HG03066 (cell line): ENCODE results near the gene TEX55.
"Not testable (repeated sequence)": the region's sequence is repeated elsewhere in the genome, so short reads cannot be mapped to it uniquely, and the experiment has no call there.

Source experiments
- ATAC-seq: cut with Tn5 transposase; IDR thresholded peaks from one replicate; pipeline ENCODE4 v1.9.1; 2021; ENCODE audit warnings: low read depth; ENCODE audit not compliant: unreplicated experiment

The TEX55 gene

DNA sequence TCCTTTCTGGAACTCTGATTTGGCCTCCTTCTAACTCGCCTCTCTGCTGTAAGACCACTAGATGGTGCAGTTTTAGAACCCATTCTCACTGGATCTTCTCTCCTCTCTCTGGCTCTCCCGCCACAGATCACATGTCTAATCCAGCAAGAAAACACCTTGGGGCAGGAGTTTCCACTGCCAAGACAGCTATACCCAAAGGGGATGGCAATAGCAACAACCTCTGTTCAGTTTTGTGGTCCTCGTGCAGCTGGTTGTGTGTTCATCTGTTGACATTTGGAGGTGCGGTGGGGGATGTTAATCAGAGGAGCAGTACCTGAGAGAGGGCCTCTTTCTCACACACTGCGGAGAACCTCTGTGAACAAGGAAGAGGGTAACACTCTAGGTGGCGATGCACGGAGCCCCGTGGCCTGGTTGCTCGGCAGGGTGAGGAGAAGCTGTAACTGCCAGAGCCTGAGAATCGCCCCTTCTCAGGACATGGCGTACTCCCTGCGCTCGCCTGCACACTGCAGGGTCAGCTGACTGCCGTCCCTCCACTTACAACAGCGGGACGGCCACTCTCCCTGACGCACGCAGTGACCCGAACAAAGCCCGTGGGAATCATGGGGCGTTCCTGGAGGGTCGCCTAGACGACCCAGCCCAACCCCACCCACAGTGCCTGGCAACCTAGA lies at the start of gene TEX55:
Gene TEX55 (plus strand): TSS at position 666 of the 668 bp plus-strand sequence. CDS start 25 bp downstream, outside the sequence.
- ATAC-seq: no peak

DNA sequence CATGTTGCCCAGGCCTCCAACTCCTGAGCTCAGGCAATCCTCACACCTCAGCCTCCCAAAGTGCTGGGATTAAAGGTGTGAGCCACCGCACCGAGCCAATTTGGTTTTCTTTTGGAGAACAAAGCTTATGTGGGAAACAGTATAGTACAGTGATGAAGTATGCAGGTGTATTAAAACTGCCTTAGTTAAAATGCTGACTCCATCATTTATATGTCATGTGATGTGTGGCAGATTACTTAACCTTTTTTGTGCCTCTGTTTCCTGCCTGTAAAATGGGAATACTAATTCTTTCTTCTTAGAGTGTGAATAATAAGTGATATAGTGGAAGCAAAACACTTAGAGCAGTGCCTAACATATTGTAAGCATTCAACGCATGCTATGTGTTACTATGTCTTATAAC lies 48.0 kb upstream of the TEX55 start:
- no peak for ATAC-seq

DNA sequence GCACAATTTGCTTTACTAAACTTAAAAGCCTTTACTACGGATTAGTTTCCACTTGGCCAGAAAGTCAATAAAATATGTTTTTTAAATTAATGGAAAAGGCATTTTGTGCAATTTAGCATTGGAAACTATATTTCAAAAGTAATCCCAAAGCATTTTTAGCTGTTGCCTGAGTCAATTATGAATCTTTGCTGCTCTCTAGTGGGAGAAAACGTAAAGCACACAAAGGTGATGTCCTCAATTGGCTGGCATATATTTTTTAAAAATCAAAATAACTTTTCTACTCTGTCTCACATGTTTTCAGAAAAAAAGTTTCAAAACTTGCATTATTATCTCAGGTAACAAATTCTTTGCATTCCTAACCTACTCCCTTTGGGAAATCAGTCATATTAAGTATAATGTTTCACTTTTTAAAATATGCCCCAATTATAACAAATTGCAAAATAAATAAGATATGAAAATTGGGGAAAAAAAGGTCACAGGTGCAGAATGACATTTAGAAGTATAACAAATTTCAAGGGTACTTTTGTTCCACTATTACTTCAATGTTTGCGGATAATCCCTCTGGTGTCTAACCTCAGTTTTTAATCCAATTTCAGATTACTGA lies 47.2 kb upstream of the TEX55 start:
- ATAC-seq: no peak

DNA sequence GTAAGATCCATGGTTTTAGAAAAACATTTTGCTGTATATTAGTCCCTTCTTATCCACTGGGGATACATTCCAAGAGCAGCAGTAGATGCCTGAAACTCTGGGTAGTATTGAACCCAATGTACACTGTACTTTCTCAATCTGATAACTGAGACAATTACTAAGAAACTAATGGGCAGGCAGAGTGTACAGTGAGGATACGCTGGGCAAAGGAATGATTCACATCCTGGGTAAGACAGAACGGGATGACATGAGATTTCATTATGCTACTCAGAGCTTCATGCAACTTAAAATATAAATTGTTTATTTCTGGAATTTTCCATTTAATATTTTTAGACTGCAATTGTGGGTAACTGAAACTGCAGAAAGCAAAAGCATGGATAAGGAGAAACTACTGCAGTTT lies 46.2 kb upstream of the TEX55 start:
- no peak for ATAC-seq

DNA sequence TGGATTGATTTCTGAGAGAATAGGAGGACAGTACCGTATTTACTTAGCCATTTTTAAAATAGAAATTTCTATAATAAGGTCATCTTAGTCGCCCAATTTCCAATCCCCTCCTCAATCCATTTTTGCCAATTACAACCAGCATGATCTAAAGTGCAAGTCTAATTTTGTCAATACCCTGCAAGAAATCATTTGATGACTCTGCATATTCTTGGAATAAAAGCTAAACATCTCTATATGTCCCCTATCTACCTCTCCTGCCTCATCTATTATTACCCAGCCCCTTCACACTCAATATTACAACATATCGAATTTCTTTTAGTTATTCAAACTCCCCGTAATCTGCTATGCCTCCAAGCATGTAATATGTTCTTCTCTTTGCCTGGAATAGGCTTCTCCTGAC lies 41.9 kb upstream of the TEX55 start:
- ATAC-seq: no peak

DNA sequence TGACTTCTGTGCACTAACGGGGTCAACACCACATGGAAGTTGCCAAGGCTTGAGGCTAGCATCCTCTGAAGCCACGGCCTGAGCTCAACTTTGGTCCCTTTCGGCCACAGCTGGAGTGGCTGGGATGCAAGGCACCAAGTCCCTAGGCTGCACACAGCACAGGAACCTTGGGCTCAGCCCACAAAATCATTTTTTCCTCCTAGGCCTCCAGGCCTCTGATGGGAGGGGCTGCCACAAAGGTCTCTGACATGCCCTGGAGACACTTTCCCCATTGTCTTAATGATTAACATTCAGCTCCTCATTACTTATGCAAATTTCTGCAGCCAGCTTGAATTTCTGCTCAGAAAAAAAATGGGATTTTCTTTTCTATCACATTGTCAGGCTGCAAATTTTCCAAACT lies 27.6 kb upstream of the TEX55 start:
- not testable (repeated sequence) for ATAC-seq

DNA sequence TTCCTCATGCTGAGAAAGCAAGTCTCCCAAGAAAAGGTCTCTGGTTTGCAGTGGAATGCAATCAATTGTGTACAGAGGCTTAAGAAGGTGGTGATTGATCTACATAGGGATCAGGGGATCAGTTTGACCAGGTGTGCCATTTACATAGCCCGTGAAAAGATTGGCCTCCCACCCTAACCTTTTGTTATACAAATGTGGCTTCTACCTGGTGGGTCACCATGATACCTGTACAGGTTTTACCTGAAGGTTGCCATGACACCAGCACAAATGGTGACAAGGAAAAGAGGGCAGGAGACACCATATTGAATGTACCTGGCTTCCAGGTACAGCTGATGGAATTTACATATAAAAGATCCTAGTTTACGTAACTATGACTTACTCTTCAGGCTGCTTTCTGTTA lies 25.5 kb upstream of the TEX55 start:
- ATAC-seq: no peak

DNA sequence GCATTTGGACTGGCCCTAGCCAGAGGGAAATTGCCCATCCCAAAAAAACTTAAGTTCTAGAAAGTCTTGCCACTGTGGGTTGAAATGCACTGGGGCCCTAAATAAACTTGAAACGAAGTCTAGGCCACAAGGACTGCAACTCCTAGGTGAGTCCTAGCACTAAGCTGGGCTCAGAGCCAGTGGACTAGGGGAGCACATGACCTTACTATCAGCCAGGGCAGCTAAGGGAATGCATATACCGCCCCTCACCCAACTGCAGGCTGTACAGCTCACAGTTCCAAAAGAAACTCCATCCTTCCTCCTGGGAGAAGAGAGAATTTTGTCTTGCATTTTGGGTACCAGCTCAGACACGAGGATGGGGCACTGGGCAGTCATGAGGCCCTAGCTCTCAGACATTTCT lies 23.6 kb upstream of the TEX55 start:
- no peak for ATAC-seq

DNA sequence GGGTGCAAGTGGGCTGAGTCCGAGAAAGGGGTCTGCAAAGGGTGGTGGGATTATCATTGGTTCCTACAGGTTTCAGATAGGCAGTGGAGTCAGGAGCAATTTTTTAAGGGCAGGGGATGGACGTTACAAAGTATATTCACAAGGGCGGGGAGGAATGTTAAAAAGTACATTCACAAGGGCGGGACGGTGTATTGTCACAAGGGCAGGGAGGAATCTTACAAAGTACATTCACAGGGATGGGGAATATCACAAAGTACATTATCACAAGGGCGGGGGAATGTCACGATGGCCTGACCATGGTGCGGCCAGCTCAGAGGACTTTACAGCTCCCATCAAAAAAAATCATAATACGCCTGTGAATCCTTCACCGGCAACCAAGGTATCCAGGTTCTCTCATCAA lies 20.6 kb upstream of the TEX55 start:
- ATAC-seq: no peak

DNA sequence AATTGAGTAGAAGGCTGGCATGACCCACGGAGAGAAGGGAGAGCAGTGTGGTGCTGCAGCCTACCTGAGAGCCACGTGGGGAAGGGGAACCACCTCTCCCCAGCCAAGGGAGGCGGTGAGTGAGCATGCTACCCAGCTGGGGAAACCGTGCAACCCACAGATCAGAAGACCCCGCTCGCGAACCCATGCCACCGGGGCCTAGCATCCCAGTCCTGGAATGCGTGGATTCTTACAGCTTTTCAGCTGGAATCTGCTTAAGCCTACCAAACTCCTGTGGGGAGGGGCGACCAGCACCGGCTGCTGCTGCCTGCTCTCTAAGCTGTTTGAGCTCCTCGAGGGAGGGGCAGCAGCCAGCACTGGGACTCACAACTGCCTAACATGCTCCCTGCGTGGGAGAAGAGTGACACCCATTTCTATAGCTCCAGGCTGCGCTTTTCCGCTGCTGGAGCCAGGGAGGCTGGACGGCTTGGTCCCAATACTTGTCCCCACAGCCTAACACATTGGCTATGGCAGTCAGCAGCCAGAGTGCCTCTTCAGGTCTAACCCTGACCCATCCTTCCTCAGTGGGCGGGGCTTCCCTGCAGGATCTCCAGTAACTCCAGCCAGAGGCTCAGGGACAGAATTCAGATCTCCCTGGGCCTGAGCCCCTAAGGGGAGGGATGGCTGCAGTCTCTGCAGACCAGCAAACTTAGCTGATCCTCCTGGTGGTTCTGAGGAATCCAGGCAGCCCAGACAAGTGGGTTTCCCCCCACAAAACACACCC lies 20.0 kb upstream of the TEX55 start:
- no peak for ATAC-seq

DNA sequence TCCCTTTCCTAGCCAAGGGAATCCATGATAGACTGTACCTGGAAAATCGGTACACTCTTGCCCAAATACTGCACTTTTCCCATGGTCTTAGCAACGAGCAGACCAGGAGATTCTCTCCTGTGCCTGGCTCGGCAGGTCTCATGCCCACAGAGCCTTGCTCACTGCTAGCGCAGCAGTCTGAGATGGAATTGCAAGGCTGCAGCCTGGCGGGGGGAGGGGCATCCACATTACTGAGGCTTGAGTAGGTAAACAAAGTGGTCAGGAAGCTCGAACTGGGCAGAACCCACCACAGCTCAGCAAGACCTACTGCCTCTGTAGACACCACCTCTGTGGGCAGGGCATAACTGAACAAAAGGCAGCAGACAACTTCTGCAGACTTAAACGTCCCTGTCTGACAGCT lies 15.7 kb upstream of the TEX55 start:
- not testable (repeated sequence) for ATAC-seq

DNA sequence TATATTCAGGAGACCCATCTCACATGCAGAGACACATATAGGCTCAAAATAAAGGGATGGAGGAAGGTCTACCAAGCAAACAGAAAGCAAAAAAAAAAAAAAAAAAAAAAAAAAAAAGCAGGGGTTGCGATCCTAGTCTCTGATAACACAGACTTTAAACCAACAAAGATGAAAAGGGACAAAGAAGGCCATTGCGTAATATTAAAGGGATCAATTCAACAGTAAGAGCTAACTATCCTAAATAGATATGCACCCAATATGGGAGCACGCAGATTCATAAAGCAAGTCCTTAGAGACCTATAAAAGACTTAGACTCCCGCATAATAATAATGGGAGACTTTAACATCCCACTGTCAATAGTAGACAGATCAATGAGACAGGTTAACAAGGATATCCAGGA lies 13.7 kb upstream of the TEX55 start:
- not testable (repeated sequence) for ATAC-seq

DNA sequence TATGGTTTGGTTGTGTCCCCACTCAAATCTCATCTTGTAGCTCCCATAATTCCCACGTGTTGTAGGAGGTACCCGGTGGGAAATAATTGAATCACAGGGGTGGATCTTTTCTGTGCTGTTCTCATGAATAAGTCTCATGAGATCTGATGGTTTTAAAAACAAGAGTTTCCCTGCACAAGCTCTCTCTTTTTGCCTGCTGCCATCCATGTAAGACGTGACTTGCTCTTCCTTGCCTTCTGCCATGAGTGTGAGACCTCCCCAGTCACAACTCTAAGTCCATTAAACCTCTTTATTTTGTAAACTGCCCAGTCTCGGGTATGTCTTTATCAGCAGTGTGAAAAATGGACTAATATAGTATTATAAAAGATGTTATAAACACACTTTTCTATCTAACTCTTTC lies 6.6 kb upstream of the TEX55 start:
- not testable (repeated sequence) for ATAC-seq

DNA sequence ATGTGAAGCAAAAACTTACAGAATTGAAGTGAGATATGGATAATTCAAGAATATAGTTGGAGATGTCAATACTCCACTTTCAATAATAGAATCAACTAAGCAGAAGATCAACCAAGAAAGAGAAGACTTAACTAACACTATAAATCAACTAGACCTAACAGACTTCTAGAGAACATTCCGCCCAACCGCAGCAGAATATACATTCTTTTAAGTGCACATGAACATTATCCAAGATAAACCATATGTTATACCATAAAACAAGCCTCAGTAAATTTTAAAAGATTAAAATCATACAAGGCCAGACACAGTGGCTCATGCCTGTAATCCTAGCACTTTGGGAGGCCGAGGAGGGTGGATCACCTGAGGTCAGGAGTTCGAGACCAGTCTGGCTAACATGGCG lies 5.5 kb upstream of the TEX55 start:
- ATAC-seq: no peak

DNA sequence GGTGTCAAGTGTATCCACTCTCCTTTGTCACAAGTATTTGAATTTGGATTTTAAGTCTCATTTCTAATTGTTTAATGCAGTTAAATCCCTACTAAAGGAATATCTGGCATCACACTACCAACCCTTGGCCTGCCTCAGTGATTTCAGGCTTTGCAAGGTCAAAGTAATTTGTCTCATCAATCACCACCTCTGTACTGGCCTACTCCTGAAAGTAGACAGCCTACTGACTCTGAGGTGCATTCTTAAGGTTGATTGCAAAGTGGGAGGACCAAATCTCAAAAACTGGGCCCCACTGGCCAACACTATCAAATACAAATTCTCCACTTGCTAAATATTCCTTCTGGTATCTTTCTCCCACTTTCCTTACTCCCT lies 851 bp upstream of the TEX55 start:
- ATAC-seq: no peak

DNA sequence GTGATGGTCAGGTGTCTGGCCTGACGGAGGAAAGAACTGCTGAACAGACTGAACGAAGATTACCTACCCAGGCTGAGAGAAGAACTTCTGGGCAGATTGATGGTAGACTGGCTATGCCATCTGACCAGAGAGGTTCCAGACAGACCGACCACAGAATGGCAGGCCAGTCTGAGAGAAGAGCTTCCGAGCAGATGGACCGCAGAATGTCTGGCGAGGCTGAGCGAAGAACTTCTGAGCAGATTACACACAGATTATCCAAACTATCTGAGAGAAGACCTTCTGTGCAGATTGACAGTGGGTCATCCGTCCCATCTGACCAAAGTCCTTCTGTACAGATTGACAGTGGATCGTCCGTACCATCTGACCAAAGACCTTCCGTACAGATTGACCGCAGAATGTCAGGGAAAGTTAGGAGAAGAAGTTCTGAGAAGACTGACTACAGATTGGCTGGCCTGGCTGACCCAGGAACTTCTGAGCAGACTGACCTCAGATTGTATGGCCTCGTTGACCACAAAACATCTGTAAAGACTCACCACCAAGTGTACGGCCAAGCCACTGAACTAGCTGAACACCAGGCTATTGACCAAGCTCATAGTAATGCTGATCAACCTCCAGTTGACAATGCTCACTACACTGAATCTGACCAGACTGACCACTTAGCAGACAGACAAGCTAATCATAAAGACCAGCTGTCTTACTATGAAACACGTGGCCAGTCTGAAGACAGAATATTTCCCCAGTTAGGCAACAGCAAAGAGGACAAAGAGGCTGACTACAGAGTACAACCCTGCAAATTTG lies 812 bp downstream of the TEX55 start:
- no peak for ATAC-seq

DNA sequence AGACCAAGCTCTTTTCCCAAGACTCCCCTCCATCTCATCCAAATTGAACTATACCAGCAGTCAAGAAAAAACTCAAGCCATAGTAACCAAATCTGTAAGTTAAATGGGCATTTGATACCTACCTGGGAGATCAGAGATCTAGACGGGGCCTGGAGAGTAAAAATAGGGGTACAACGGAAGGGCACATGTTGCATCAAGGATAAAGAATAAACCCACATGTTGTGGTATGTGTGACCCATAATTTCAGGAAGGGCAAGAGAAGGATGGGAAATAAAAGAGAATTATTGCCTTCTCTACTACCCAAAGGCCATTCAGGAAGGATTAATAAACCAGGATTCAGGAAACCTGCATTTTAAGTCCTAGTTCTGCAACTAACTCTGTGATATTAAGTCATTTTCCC lies 1.5 kb downstream of the TEX55 start:
- ATAC-seq: no peak

DNA sequence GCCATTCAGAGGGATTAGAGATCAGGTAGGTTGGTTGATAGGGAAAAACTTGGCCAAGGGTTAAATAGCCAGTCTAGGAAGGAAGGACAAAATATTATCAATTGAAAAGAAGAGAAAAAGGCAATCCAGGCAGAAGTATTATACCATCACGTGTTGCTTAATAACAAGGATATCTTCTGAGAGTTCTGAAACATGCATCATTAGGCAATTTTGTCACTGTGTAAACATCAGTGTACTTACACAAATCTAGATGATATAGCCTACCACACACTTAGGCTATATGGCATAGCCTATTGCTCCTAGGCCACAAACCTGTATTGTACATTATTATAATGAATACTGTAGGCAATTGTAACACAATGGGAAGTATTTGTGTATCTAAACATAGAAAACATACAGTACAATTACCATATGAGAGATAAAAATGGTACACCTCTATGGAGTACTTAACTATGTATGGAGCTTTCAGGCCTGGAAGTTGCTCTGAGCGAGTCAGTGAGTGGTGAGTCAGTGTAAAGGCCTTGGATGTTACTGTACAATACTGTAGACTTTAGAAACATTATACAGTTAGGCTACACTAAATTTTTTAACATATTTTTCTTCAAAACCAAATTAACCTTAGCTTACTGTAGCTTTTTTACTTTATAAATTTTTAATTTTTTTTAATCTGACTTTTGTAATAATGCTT lies 2.7 kb downstream of the TEX55 start:
- ATAC-seq: no peak

DNA sequence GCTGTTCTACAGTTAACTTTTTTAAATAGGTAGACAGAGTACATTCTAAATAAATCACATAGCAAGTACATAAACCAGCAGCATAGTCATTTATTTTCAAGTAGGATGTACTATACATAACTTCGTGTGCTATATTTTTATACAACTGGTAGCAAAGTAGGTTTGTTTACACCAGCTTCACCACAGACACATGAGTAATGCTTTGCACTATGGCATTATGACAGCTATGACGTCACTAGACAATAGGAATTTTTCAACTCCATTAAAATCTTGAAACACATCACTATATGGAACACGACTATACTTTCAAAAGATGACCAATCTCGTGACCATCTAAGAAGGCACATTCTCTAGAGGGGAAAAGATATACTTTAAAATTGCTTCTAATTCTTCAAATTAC lies 3.5 kb downstream of the TEX55 start:
- ATAC-seq: no peak

DNA sequence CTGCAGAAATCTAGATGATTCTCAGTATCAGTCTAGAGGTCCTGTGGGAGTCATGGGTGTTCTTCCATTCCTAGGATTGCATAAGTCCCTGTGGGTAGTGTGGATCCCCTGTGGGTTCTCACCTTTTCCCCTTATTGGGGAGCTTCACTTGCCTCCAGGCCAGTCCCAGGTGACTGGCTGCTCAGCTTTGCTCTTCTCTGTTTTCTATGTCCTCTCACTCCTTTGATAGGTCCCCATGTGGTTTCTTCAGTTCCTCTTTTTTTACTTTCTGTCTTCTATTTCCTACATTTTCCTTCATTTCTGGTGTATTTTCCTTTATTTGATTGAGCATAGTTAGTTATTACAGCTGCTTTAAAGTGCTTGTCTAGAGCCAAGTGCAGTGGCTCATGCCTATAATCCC lies 10.9 kb downstream of the TEX55 start:
- ATAC-seq: no peak

DNA sequence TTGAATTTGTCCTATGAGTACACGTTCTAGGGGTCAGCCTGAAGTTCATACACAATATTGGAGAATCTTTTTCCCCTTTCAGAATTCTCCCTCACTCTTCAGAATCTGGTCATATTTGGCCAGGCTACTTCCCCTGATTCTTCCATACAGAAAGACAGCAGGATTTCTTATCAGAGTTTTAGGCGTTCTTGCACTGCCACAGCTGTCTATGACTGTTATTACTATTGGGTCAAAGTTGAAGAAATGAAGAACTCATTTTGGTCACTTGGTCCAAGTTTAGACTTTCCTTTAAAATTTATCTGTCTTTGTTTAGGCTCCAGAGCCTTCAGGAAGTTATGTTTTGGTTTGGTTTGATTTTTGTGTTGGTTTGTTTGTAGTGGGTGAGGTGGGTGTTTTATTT lies 12.0 kb downstream of the TEX55 start:
- ATAC-seq: no peak
